CD4-positive, alpha-beta T cell (primary cell): ENCODE results near the gene SPSB1. TPM values are rescaled to one million over a fixed set of nuclear protein-coding genes. Genes with fewer than 3 reads are reported as not detected.
A peak's percentile ranks its signal among the peaks of the same experiment; 100 is the strongest.

Source experiments
- ATAC-seq: fragments of 200-7000 bp; cut with Tn5 transposase; one replicate; pipeline ENCODE4 v1.10.0; 2022; ENCODE audit warnings: mild to moderate bottlenecking; ENCODE audit not compliant: poor library complexity
- CTCF ChIA-PET: fragments of 350-600 bp; sonication (Branson Sonifier 250); formaldehyde crosslinking; loops from one replicate; lab custom pipeline; 2021; ENCODE audit warnings: antibody characterized with exemption, inconsistent platforms; lab: Charles Lee
- POLR2A ChIA-PET: fragments of 350-600 bp; sonication (Branson Sonifier 250); formaldehyde crosslinking; loops from one replicate; lab custom pipeline; 2021; ENCODE audit warnings: antibody characterized with exemption, inconsistent platforms; lab: Charles Lee
- DNase-seq, 14 experiments: peaks; one replicate each; pipeline ENCODE4 v3.0.0-alpha.2; 2013 to 2020; ENCODE audit warnings: mixed read lengths in 2 of 14
- H3K27ac ChIP-seq, 2 donors: one replicate each; pipeline versions ENCODE4 v1.5.1 to v1.7.0; 2013; ENCODE audit warnings: low read length in 2 of 2, low read depth in 1 of 2, mild to moderate bottlenecking in 1 of 2
- H3K27me3 ChIP-seq, 2 experiments: 1 replicate in 1 of 2; 2 replicates in 1 of 2; pipeline versions ENCODE4 v1.6.1 to v1.7.0; 2013; ENCODE audit warnings: low read length in 2 of 2, control low read depth in 1 of 2, mild to moderate bottlenecking in 1 of 2, moderate library complexity in 1 of 2; ENCODE audit not compliant: insufficient read depth in 2 of 2, control insufficient read depth in 1 of 2
- H3K36me3 ChIP-seq: one replicate; pipeline ENCODE4 v1.6.1; 2013; ENCODE audit warnings: low read length, control low read depth; ENCODE audit not compliant: insufficient read depth
- H3K4me1 ChIP-seq: one replicate; pipeline ENCODE4 v1.6.1; 2013; ENCODE audit warnings: low read length, control low read depth; ENCODE audit not compliant: insufficient read depth
- H3K4me3 ChIP-seq: one replicate; pipeline ENCODE4 v1.5.1; 2013; ENCODE audit warnings: mild to moderate bottlenecking, low read length, moderate library complexity
- H3K9me3 ChIP-seq, 2 experiments: 1 replicate in 1 of 2; 2 replicates in 1 of 2; pipeline versions ENCODE4 v1.6.1 to v1.7.0; 2013; ENCODE audit warnings: low read length in 2 of 2, mild to moderate bottlenecking in 2 of 2, control low read depth in 1 of 2, moderate library complexity in 1 of 2; ENCODE audit not compliant: control insufficient read depth in 1 of 2, insufficient read depth in 1 of 2
- H3K27ac Mint-ChIP-seq: one replicate; pipeline ENCODE4 v1.8.0; 2020; ENCODE audit warnings: mixed read lengths
- H3K27me3 Mint-ChIP-seq: one replicate; pipeline ENCODE4 v1.8.0; 2021; ENCODE audit warnings: mixed read lengths
- H3K36me3 Mint-ChIP-seq: one replicate; pipeline ENCODE4 v1.8.0; 2021; ENCODE audit warnings: low read depth, mixed read lengths
- H3K4me1 Mint-ChIP-seq: one replicate; pipeline ENCODE4 v1.8.0; 2021; ENCODE audit warnings: low read depth, mixed read lengths
- H3K4me3 Mint-ChIP-seq: one replicate; pipeline ENCODE4 v1.8.0; 2020; ENCODE audit warnings: mild to moderate bottlenecking, mixed read lengths
- H3K9me3 Mint-ChIP-seq: one replicate; pipeline ENCODE4 v1.8.0; 2020; ENCODE audit warnings: mixed read lengths
- CTCF ChIP-seq: fragments of 200-600 bp; IDR thresholded peaks from one replicate; pipeline ENCODE4 v1.8.0; 2022; ENCODE audit warnings: antibody characterized with exemption, mild to moderate bottlenecking
- intact Hi-C, 2 experiments: fragments of 100-400 bp; cut with DNase I in 1 of 2; cut with micrococcal nuclease in 1 of 2; formaldehyde crosslinking; loops; one replicate each; pipeline versions ENCODE4 v1.15.1 to v1.9.0; 2023 to 2025; cut with DNase I, micrococcal nuclease
- total RNA-seq, 174 experiments: library from RNA in 2 of 174; stranded (reverse) in 2 of 174; gene quantifications; one replicate each; pipeline ENCODE4 v1.2.3 and lab custom pipeline; 2021 to 2026

The SPSB1 gene
- total RNA-seq, 2 experiments from 2014 or later, result 1.9 to 2.3 TPM

- H3K9me3 ChIP-seq, result no peaks in the 10 kb centered on the region
- intact Hi-C loops, result no loop called here
- no peak overlapping the region for H3K4me3 Mint-ChIP-seq
- H3K4me1 Mint-ChIP-seq, result peaks cover 19% of the 10 kb centered on the region
- TF ChIP-seq CTCF, result no peak
- no peak overlapping the region for H3K4me3 ChIP-seq
- DNase-seq (no peak), ATAC-seq (no peak)
- no peaks in the 10 kb centered on the region for H3K27me3 ChIP-seq
- H3K36me3 Mint-ChIP-seq, result no peaks in the 10 kb centered on the region
- H3K27ac Mint-ChIP-seq, result peak overlapping the region; percentile 45
- H3K27ac ChIP-seq, result no peak overlapping the region
- ChIA-PET CTCF (no interaction called here), POLR2A (no interaction called here)
- no peaks in the 10 kb centered on the region for H3K36me3 ChIP-seq
- no peaks in the 10 kb centered on the region for H3K9me3 Mint-ChIP-seq
- H3K27me3 Mint-ChIP-seq, result no peaks in the 10 kb centered on the region
- peaks cover 4% of the 10 kb centered on the region for H3K4me1 ChIP-seq
These were observed 39.1 kb downstream of the SPSB1 start for GRCh38 chr1:9331558-9332346.

- POLR2A ChIA-PET, result no interaction called here
- Mint-ChIP-seq H3K36me3 (no peaks in the 10 kb centered on the region), H3K27me3 (no peaks in the 10 kb centered on the region), H3K27ac (peak overlapping the region; percentile 45), H3K4me1 (peaks cover 13% of the 10 kb centered on the region), H3K9me3 (no peaks in the 10 kb centered on the region), H3K4me3 (no peak overlapping the region)
- TF ChIP-seq CTCF, result no peak
- H3K27me3 ChIP-seq, result no peaks in the 10 kb centered on the region
- no peaks in the 10 kb centered on the region for H3K36me3 ChIP-seq
- intact Hi-C loops, result no loop called here
- H3K27ac ChIP-seq, result no peak overlapping the region
- no peaks in the 10 kb centered on the region for H3K9me3 ChIP-seq
- CTCF ChIA-PET, result no interaction called here
- no peak overlapping the region for H3K4me3 ChIP-seq
- ATAC-seq (no peak), DNase-seq (no peak)
- peaks cover 4% of the 10 kb centered on the region for H3K4me1 ChIP-seq
These were observed 39.9 kb downstream of the SPSB1 start for GRCh38 chr1:9332513-9333143.

GRCh38 chr1:9338397-9339246, 45.9 kb downstream of the SPSB1 start:
- Histone ChIP-seq H3K27ac (no peak overlapping the region), H3K36me3 (no peaks in the 10 kb centered on the region), H3K4me1 (no peaks in the 10 kb centered on the region), H3K4me3 (no peak overlapping the region), H3K27me3 (no peaks in the 10 kb centered on the region), H3K9me3 (peaks cover 0 to 8% of the 10 kb centered on the region in 2 experiments)
- TF ChIP-seq CTCF, result no peak
- no peak overlapping the region for H3K27ac Mint-ChIP-seq
- ChIA-PET POLR2A (no interaction called here), CTCF (no interaction called here)
- no peaks in the 10 kb centered on the region for H3K27me3 Mint-ChIP-seq
- intact Hi-C loops, result no loop called here
- ATAC-seq, result no peak
- DNase-seq, result no peak
- no peaks in the 10 kb centered on the region for H3K36me3 Mint-ChIP-seq
- peaks cover 4% of the 10 kb centered on the region for H3K4me1 Mint-ChIP-seq
- H3K9me3 Mint-ChIP-seq, result no peaks in the 10 kb centered on the region
- no peak overlapping the region for H3K4me3 Mint-ChIP-seq
